ENCODE measurements around the gene PREX1.

PREX1 gene

GRCh38 chr20:48620154-48620506 lies 207.7 kb downstream of the PREX1 start:
- Mint-ChIP-seq H3K27ac (no peak overlapping the region), H3K4me3 (no peak overlapping the region), H3K9me3 (no peaks in the 10 kb centered on the region), H3K27me3 (no peaks in the 10 kb centered on the region), H3K36me3 (ENCODE audit: low read depth) (peaks cover 1% of the 10 kb centered on the region), H3K4me1 (peaks cover 7% of the 10 kb centered on the region)
- ATAC-seq (no peak), DNase-seq (no peak)

GRCh38 chr20:48619126-48620101 lies 208.4 kb downstream of the PREX1 start:
- Mint-ChIP-seq H3K36me3 (ENCODE audit: low read depth) (peaks cover 1% of the 10 kb centered on the region), H3K9me3 (no peaks in the 10 kb centered on the region), H3K4me1 (peaks cover 7% of the 10 kb centered on the region), H3K4me3 (no peak overlapping the region), H3K27me3 (no peaks in the 10 kb centered on the region), H3K27ac (no peak overlapping the region)
- no peak for DNase-seq
- ATAC-seq = no peak

GRCh38 chr20:48618631-48619030 lies 209.2 kb downstream of the PREX1 start:
- Mint-ChIP-seq H3K9me3 (no peaks in the 10 kb centered on the region), H3K27me3 (no peaks in the 10 kb centered on the region), H3K36me3 (ENCODE audit: low read depth) (peaks cover 1% of the 10 kb centered on the region), H3K4me3 (no peak overlapping the region), H3K4me1 (peaks cover 7% of the 10 kb centered on the region), H3K27ac (no peak overlapping the region)
- ATAC-seq = no peak
- no peak for DNase-seq

GRCh38 chr20:48618052-48618451 lies 209.7 kb downstream of the PREX1 start:
- Mint-ChIP-seq H3K27me3 (no peaks in the 10 kb centered on the region), H3K9me3 (no peaks in the 10 kb centered on the region), H3K27ac (no peak overlapping the region), H3K4me1 (peaks cover 7% of the 10 kb centered on the region), H3K36me3 (ENCODE audit: low read depth) (no peaks in the 10 kb centered on the region), H3K4me3 (no peak overlapping the region)
- no peak for ATAC-seq
- DNase-seq = no peak

- Mint-ChIP-seq H3K4me3 (no peak overlapping the region), H3K4me1 (peaks cover 7% of the 10 kb centered on the region), H3K27ac (no peak overlapping the region), H3K36me3 (ENCODE audit: low read depth) (no peaks in the 10 kb centered on the region), H3K27me3 (no peaks in the 10 kb centered on the region), H3K9me3 (no peaks in the 10 kb centered on the region)
- ATAC-seq = no peak
- DNase-seq = no peak
Observed at GRCh38 chr20:48617481-48617880, 210.3 kb downstream of the PREX1 start.

- Mint-ChIP-seq H3K4me3 (no peak overlapping the region), H3K36me3 (ENCODE audit: low read depth) (no peaks in the 10 kb centered on the region), H3K27ac (no peak overlapping the region), H3K27me3 (no peaks in the 10 kb centered on the region), H3K9me3 (no peaks in the 10 kb centered on the region), H3K4me1 (peaks cover 7% of the 10 kb centered on the region)
- no peak for DNase-seq
- no peak for ATAC-seq
Observed at GRCh38 chr20:48616481-48616880, 211.3 kb downstream of the PREX1 start.

- Mint-ChIP-seq H3K9me3 (no peaks in the 10 kb centered on the region), H3K4me3 (no peak overlapping the region), H3K27me3 (no peaks in the 10 kb centered on the region), H3K27ac (no peak overlapping the region), H3K36me3 (ENCODE audit: low read depth) (no peaks in the 10 kb centered on the region), H3K4me1 (peaks cover 4% of the 10 kb centered on the region)
- DNase-seq (no peak), ATAC-seq (no peak)
Observed at GRCh38 chr20:48615871-48616270, 211.9 kb downstream of the PREX1 start.

GRCh38 chr20:48614593-48615274 lies 213.1 kb downstream of the PREX1 start:
- Mint-ChIP-seq H3K27ac (no peak overlapping the region), H3K36me3 (ENCODE audit: low read depth) (no peaks in the 10 kb centered on the region), H3K9me3 (no peaks in the 10 kb centered on the region), H3K4me3 (no peak overlapping the region), H3K4me1 (peaks cover 9% of the 10 kb centered on the region), H3K27me3 (no peaks in the 10 kb centered on the region)
- no peak for DNase-seq
- ATAC-seq = no peak

- Mint-ChIP-seq H3K27ac (no peak overlapping the region), H3K4me3 (no peak overlapping the region), H3K27me3 (no peaks in the 10 kb centered on the region), H3K9me3 (no peaks in the 10 kb centered on the region), H3K36me3 (ENCODE audit: low read depth) (no peaks in the 10 kb centered on the region), H3K4me1 (peaks cover 16% of the 10 kb centered on the region)
- DNase-seq (no peak), ATAC-seq (no peak)
Observed at GRCh38 chr20:48613926-48614325, 213.9 kb downstream of the PREX1 start.

- Mint-ChIP-seq H3K4me3 (no peak overlapping the region), H3K27ac (no peak overlapping the region), H3K27me3 (no peaks in the 10 kb centered on the region), H3K9me3 (no peaks in the 10 kb centered on the region), H3K36me3 (ENCODE audit: low read depth) (no peaks in the 10 kb centered on the region), H3K4me1 (peaks cover 16% of the 10 kb centered on the region)
- no peak for DNase-seq
- no peak for ATAC-seq
Observed at GRCh38 chr20:48612335-48612734, 215.5 kb downstream of the PREX1 start.

GRCh38 chr20:48610996-48611395 lies 216.8 kb downstream of the PREX1 start:
- peak overlapping the region; percentile 47 for H3K27ac Mint-ChIP-seq
- ATAC-seq = no peak

GRCh38 chr20:48609491-48609978 lies 218.3 kb downstream of the PREX1 start:
- H3K4me1 Mint-ChIP-seq = peaks cover 16% of the 10 kb centered on the region
- no peaks in the 10 kb centered on the region for H3K9me3 Mint-ChIP-seq
- H3K4me3 Mint-ChIP-seq = no peak overlapping the region
- DNase-seq = no peak
- ATAC-seq = peak; percentile 94
- no peak overlapping the region for H3K27ac Mint-ChIP-seq
- no peaks in the 10 kb centered on the region for H3K27me3 Mint-ChIP-seq
- no peaks in the 10 kb centered on the region for H3K36me3 Mint-ChIP-seq (ENCODE audit: low read depth)

More at GRCh38 chr20:48610996-48611395, 216.8 kb downstream of the PREX1 start:
- H3K4me1 Mint-ChIP-seq = peaks cover 16% of the 10 kb centered on the region
- H3K4me3 Mint-ChIP-seq = no peak overlapping the region
- no peaks in the 10 kb centered on the region for H3K36me3 Mint-ChIP-seq (ENCODE audit: low read depth)
- no peak for DNase-seq
- no peaks in the 10 kb centered on the region for H3K9me3 Mint-ChIP-seq
- no peaks in the 10 kb centered on the region for H3K27me3 Mint-ChIP-seq

- Mint-ChIP-seq H3K4me1 (peaks cover 16% of the 10 kb centered on the region), H3K27ac (no peak overlapping the region), H3K27me3 (no peaks in the 10 kb centered on the region), H3K4me3 (no peak overlapping the region), H3K9me3 (no peaks in the 10 kb centered on the region), H3K36me3 (ENCODE audit: low read depth) (no peaks in the 10 kb centered on the region)
- ATAC-seq (no peak), DNase-seq (no peak)
Observed at GRCh38 chr20:48608756-48609155, 219.0 kb downstream of the PREX1 start.

GRCh38 chr20:48607544-48607865 lies 220.3 kb downstream of the PREX1 start:
- Mint-ChIP-seq H3K27me3 (no peaks in the 10 kb centered on the region), H3K27ac (no peak overlapping the region), H3K9me3 (no peaks in the 10 kb centered on the region), H3K36me3 (ENCODE audit: low read depth) (no peaks in the 10 kb centered on the region), H3K4me3 (no peak overlapping the region), H3K4me1 (peaks cover 16% of the 10 kb centered on the region)
- DNase-seq (no peak), ATAC-seq (no peak)
